H1 (cell line): ENCODE results near the gene TRABD2A. TPM values are rescaled to one million over a fixed set of nuclear protein-coding genes. Genes with fewer than 3 reads are reported as not detected.

Experiments used
- ASH2L ChIP-seq: fragments of 200-600, 300-600 bp; sonication (generic); IDR thresholded peaks from one replicate; pipeline ENCODE4 v1.7.1; 2017; ENCODE audit warnings: low read length
- ATF2 ChIP-seq: IDR thresholded peaks from 2 replicates; pipeline ENCODE4 v1.6.1; 2012; ENCODE audit warnings: low read length, inconsistent platforms
- BACH1 ChIP-seq: IDR thresholded peaks from 2 replicates; pipeline ENCODE4 v1.6.1; 2012; ENCODE audit warnings: low read length, improper control_type of control experiment
- BCL11A ChIP-seq, 2 experiments: IDR thresholded peaks; one replicate each; pipeline ENCODE4 v1.6.1; 2011; ENCODE audit warnings: low read depth in 2 of 2, low read length in 2 of 2, mild to moderate bottlenecking in 2 of 2
- CBX5 ChIP-seq: fragments of 300-800, 300-1000 bp; sonication (generic); IDR thresholded peaks from 2 replicates; pipeline ENCODE4 v1.7.1; 2016; ENCODE audit warnings: antibody characterized with exemption, low read length, low read depth
- CHD2 ChIP-seq: IDR thresholded peaks from 2 replicates; pipeline ENCODE4 v1.6.1; 2012; ENCODE audit warnings: low read length, improper control_type of control experiment
- E2F6 ChIP-seq: IDR thresholded peaks from 2 replicates; pipeline ENCODE4 v1.6.1; 2012; ENCODE audit warnings: inconsistent platforms
- EGR1 ChIP-seq: IDR thresholded peaks from 2 replicates; pipeline ENCODE4 v1.6.1; 2011; ENCODE audit warnings: low read depth, low read length, borderline replicate concordance
- GTF2F1 ChIP-seq: IDR thresholded peaks from 2 replicates; pipeline ENCODE4 v1.6.1; 2012; ENCODE audit warnings: low read depth, low read length, improper control_type of control experiment, borderline replicate concordance
- HDAC2 ChIP-seq, 2 experiments: fragments of 300-600 bp in 1 of 2; sonication (generic) in 1 of 2; IDR thresholded peaks; 2 replicates each; pipeline ENCODE4 v1.6.1; 2011 to 2012; ENCODE audit warnings: low read depth in 2 of 2, low read length in 2 of 2, mild to moderate bottlenecking in 2 of 2, moderate library complexity in 2 of 2, borderline replicate concordance in 1 of 2, inconsistent platforms in 1 of 2
- JUND ChIP-seq: IDR thresholded peaks from 2 replicates; pipeline ENCODE4 v1.6.1; 2011; ENCODE audit warnings: mild to moderate bottlenecking, improper control_type of control experiment, low read length
- KDM1A ChIP-seq: fragments of 200-600, 300-600 bp; sonication (generic); IDR thresholded peaks from 2 replicates; pipeline ENCODE4 v1.7.1; 2016; ENCODE audit warnings: mild to moderate bottlenecking, low read length, borderline replicate concordance
- KDM5A ChIP-seq: fragments of 200-600 bp; IDR thresholded peaks from 2 replicates; pipeline ENCODE4 v1.7.1; 2012; ENCODE audit warnings: mild to moderate bottlenecking, low read length, inconsistent platforms, mixed read lengths
- MAFK ChIP-seq: IDR thresholded peaks from 2 replicates; pipeline ENCODE4 v1.6.1; 2012; ENCODE audit warnings: low read depth, mild to moderate bottlenecking, improper control_type of control experiment, low read length
- MAX ChIP-seq: IDR thresholded peaks from 2 replicates; pipeline ENCODE4 v1.6.1; 2012; ENCODE audit warnings: inconsistent platforms
- NRF1 ChIP-seq: IDR thresholded peaks from 2 replicates; pipeline ENCODE4 v1.6.1; 2011; ENCODE audit warnings: mild to moderate bottlenecking, low read depth, low read length, improper control_type of control experiment
- POLR2AphosphoS5 ChIP-seq: IDR thresholded peaks from 2 replicates; pipeline ENCODE4 v1.6.1; 2011; ENCODE audit warnings: low read depth, low read length
- SIN3A ChIP-seq, 2 experiments: IDR thresholded peaks in 1 of 2; conservative IDR thresholded peaks in 1 of 2; 2 replicates each; pipeline ENCODE4 v1.6.1; 2011 to 2012; ENCODE audit warnings: low read length in 2 of 2, improper control_type of control experiment in 1 of 2, low read depth in 1 of 2, mild to moderate bottlenecking in 1 of 2
- SIX5 ChIP-seq: IDR thresholded peaks from 2 replicates; pipeline ENCODE4 v1.6.1; 2011; ENCODE audit warnings: mild to moderate bottlenecking, low read depth, low read length
- SP1 ChIP-seq: IDR thresholded peaks from 2 replicates; pipeline ENCODE4 v1.6.1; 2011; ENCODE audit warnings: low read depth, low read length
- SRF ChIP-seq: IDR thresholded peaks from 2 replicates; pipeline ENCODE4 v1.6.1; 2011; ENCODE audit warnings: mild to moderate bottlenecking, low read depth, low read length, moderate library complexity
- TBP ChIP-seq: IDR thresholded peaks from 2 replicates; pipeline ENCODE4 v1.6.1; 2011; ENCODE audit warnings: low read depth, low read length, improper control_type of control experiment
- YY1 ChIP-seq: IDR thresholded peaks from 2 replicates; pipeline ENCODE4 v1.6.1; 2011; ENCODE audit warnings: low read depth, mild to moderate bottlenecking, low read length
- polyA plus RNA-seq, 7 experiments: library from polyadenylated mRNA; depleted of rRNA in 3 of 7; stranded (reverse) in 5 of 7; unstranded in 2 of 7; fragments of >200 nt in 5 of 7; fragments of 200-250 nt in 2 of 7; gene quantifications; 1 replicate in 5 of 7; 2 replicates in 1 of 7; 4 replicates in 1 of 7; pipeline versions ENCODE4 v1.2.1 to v1.2.3, GENCODE V29; 2011 to 2013; ENCODE audit warnings: missing spikeins in 2 of 7, mixed read lengths in 2 of 7
- total RNA-seq: library from RNA; stranded (reverse); fragmentation: NEBNext Ultra II Directional; extraction: Animal tissue kit (Norgen Biotek cat#: 25700); gene quantifications from 2 replicates; pipeline ENCODE4 v1.2.1, GENCODE V29; 2021

TRABD2A gene
- total and polyA plus RNA-seq, 2 of the 8 experiments (the other 6 are each of a cell fraction or from before 2014, with no cell fraction given), result 17.3 to 18.6 TPM

GRCh38 chr2:84906900-84907714 lies 26.2 kb upstream of the TRABD2A start (continued):
- TF ChIP-seq BCL11A (IDR thresholded peaks at IDR 0.05; ENCODE audit: low read depth in 2 of 2, low read length in 2 of 2) (no peak), SRF (no peak), E2F6 (no peak), ATF2 (no peak), GTF2F1 (no peak), CBX5 (no peak), CHD2 (0 out of 2 replicates have a peak, but pooled peaks have one; percentile 15), SIN3A (conservative IDR thresholded peaks at IDR 0.05 in 1 of 2, IDR thresholded peaks at IDR 0.05 in 1 of 2; ENCODE audit: low read depth in 1 of 2, low read length in 2 of 2) (no peak), HDAC2 (IDR thresholded peaks at IDR 0.05; ENCODE audit: borderline replicate concordance in 1 of 2, low read depth in 2 of 2, low read length in 2 of 2) (no peak), YY1 (no peak), TBP (peak; percentile 47; the same call in 1 of the 2 replicates), JUND (no peak), POLR2AphosphoS5 (peak; percentile 35; the same call in 1 of the 2 replicates), BACH1 (no peak), SP1 (no peak), MAX (no peak), NRF1 (no peak), KDM5A (no peak), KDM1A (no peak), ASH2L (no peak), MAFK (no peak), EGR1 (no peak), SIX5 (no peak)
